ENCODE results near the gene AOPEP. TPM values are rescaled to one million over a fixed set of nuclear protein-coding genes. Genes with fewer than 3 reads are reported as not detected.

The AOPEP gene
- total RNA-seq, 6 donors from 2014 or later = 55.4 to 410 (median 111) TPM

- DNase-seq (no peak), ATAC-seq (ENCODE audit: low FRiP score in 2 of 2) (peak in 1 of 2 donors; percentile 36)
- TF ChIP-seq POLR2A (IDR thresholded peaks at IDR 0.05) = no peak
- H3K36me3 ChIP-seq = no peaks in the 10 kb centered on the region
- H3K4me3 ChIP-seq = peak overlapping the region; percentile 14 to 88 (median 72)
- H3K27me3 ChIP-seq = peaks cover 0 to 3% (median 1%) of the 10 kb centered on the region in 4 donors
- H3K9me3 ChIP-seq = no peaks in the 10 kb centered on the region
- WGBS, 2 donors = 30 to 43% methylated on average over 5 of the region's 5 CpGs
- peaks cover 4 to 27% (median 15%) of the 10 kb centered on the region in 4 donors for H3K4me1 ChIP-seq
- peak overlapping the region; percentile 96 to 99 (median 98) for H3K27ac ChIP-seq
Observed at GRCh38 chr9:95007226-95007869, 280.8 kb downstream of the AOPEP start.

- Histone ChIP-seq H3K27ac (peak overlapping the region; percentile 96 to 99 (median 98)), H3K4me3 (peak overlapping the region in 3 of 4 donors; percentile 2 to 79 (median 64)), H3K36me3 (no peaks in the 10 kb centered on the region), H3K9me3 (no peaks in the 10 kb centered on the region), H3K27me3 (peaks cover 0 to 3% (median 1%) of the 10 kb centered on the region in 4 donors), H3K4me1 (peaks cover 4 to 22% (median 14%) of the 10 kb centered on the region in 4 donors)
- no peak for TF ChIP-seq EP300 (IDR thresholded peaks at IDR 0.05)
- TF ChIP-seq POLR2A (IDR thresholded peaks at IDR 0.05) = no peak
- no peak for TF ChIP-seq CTCF (IDR thresholded peaks at IDR 0.05)
- TF ChIP-seq POLR2AphosphoS5 (IDR thresholded peaks at IDR 0.05) = no peak
- WGBS, 2 donors = 40 to 41% methylated on average over 15 of the region's 15 CpGs
- DNase-seq (peak in 1 of 2 donors; percentile 61), ATAC-seq (ENCODE audit: low FRiP score in 2 of 2) (peak in 1 of 2 donors; percentile 55)
Observed at GRCh38 chr9:95008151-95008771, 281.8 kb downstream of the AOPEP start.

- TF ChIP-seq CTCF (IDR thresholded peaks at IDR 0.05) (no peak), POLR2AphosphoS5 (IDR thresholded peaks at IDR 0.05) (no peak), EP300 (IDR thresholded peaks at IDR 0.05) (no peak), POLR2A (IDR thresholded peaks at IDR 0.05) (no peak)
- peaks cover 0 to 15% (median 11%) of the 10 kb centered on the region in 4 donors for H3K4me1 ChIP-seq
- H3K27me3 ChIP-seq = peaks cover 0 to under 1% (median 0%) of the 10 kb centered on the region in 4 donors
- no peaks in the 10 kb centered on the region for H3K36me3 ChIP-seq
- 89 to 97% methylated on average over 5 of the region's 5 CpGs for WGBS, 2 donors
- H3K27ac ChIP-seq = peak overlapping the region; percentile 25 to 61 (median 31)
- no peak overlapping the region for H3K4me3 ChIP-seq
- ATAC-seq (ENCODE audit: low FRiP score in 2 of 2) = no peak
- no peaks in the 10 kb centered on the region for H3K9me3 ChIP-seq
- no peak for DNase-seq
Observed at GRCh38 chr9:95009459-95009858, 283.0 kb downstream of the AOPEP start.

GRCh38 chr9:95010431-95010838 is 283.9 kb downstream of the AOPEP start:
- peaks cover 0 to under 1% (median 0%) of the 10 kb centered on the region in 4 donors for H3K36me3 ChIP-seq
- peaks cover 0 to 16% (median 13%) of the 10 kb centered on the region in 4 donors for H3K4me1 ChIP-seq
- WGBS, 2 donors = 85 to 89% methylated on average over 5 of the region's 5 CpGs
- peak overlapping the region in 3 of 4 donors; percentile 44 to 61 (median 45) for H3K27ac ChIP-seq
- no peak for TF ChIP-seq EP300 (IDR thresholded peaks at IDR 0.05)
- no peak for TF ChIP-seq POLR2AphosphoS5 (IDR thresholded peaks at IDR 0.05)
- TF ChIP-seq CTCF (IDR thresholded peaks at IDR 0.05) = no peak
- no peak for TF ChIP-seq POLR2A (IDR thresholded peaks at IDR 0.05)
- no peaks in the 10 kb centered on the region for H3K9me3 ChIP-seq
- ATAC-seq (ENCODE audit: low FRiP score in 2 of 2) (no peak), DNase-seq (no peak)
- no peak overlapping the region for H3K4me3 ChIP-seq
- H3K27me3 ChIP-seq = no peaks in the 10 kb centered on the region

- Histone ChIP-seq H3K4me3 (no peak overlapping the region), H3K27ac (peak overlapping the region in 1 of 4 donors; percentile 48), H3K9me3 (no peaks in the 10 kb centered on the region), H3K36me3 (peaks cover 0 to 13% (median 0%) of the 10 kb centered on the region in 4 donors), H3K4me1 (peaks cover 0 to 16% (median 13%) of the 10 kb centered on the region in 4 donors), H3K27me3 (no peaks in the 10 kb centered on the region)
- DNase-seq (no peak), ATAC-seq (ENCODE audit: low FRiP score in 2 of 2) (no peak)
- 65 to 76% methylated on average over 7 of the region's 7 CpGs for WGBS, 2 donors
- TF ChIP-seq CTCF (IDR thresholded peaks at IDR 0.05) (no peak), POLR2AphosphoS5 (IDR thresholded peaks at IDR 0.05) (no peak), EP300 (IDR thresholded peaks at IDR 0.05) (no peak), POLR2A (IDR thresholded peaks at IDR 0.05) (no peak)
Observed at GRCh38 chr9:95012035-95012708, 285.7 kb downstream of the AOPEP start.

Data from upper lobe of left lung (tissue), 6 donors.